ENCODE data around the gene PRSS38.

GRCh38 chr1:227770812-227771211, 44.7 kb upstream of the PRSS38 start:
- TF ChIP-seq CTCF (IDR thresholded peaks at IDR 0.05; ENCODE audit: extremely low read depth in 1 of 2, insufficient read depth in 1 of 2, low read depth in 1 of 2, low read length in 2 of 2) (no peak), JUN (IDR thresholded peaks at IDR 0.05; ENCODE audit: borderline replicate concordance, insufficient read depth, insufficient read length, low read depth) (no peak)
